Measurements from ENCODE around the gene WASF2. TPM values are rescaled to one million over a fixed set of nuclear protein-coding genes. Genes with fewer than 3 reads are reported as not detected.

The WASF2 gene
- polyA plus RNA-seq, 1 experiment: 62.7 TPM

DNA sequence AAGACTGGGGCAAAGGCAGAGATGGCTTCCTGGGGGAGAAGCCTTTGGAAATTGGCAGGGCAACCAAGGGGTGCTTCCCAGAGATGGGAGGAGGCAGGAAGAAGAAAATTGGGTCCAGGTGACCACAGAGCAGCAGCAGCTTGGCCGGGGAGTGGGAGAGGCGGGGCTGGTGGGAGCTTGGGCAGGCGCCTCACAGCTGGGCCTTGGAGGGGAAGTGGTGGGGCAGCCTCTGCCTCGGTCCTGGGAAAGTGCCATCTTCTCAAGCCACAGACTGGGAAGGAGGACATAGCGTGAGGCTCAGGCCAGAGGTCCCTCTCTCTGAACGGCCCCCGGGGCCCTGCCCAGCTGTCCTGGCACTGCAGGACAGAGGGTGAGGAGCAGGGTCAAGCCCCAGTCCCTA lies 24.0 kb upstream of the WASF2 start:
- ChIA-PET CTCF (no interaction called here), POLR2A (no interaction called here)
- no peak overlapping the region for H3K4me3 ChIP-seq (ENCODE audit: low read depth, low read length)
- no peak for DNase-seq (ENCODE audit: low read depth, low spot score)
- no peak overlapping the region for H3K27ac ChIP-seq (ENCODE audit: low read depth, low read length)
- H3K9me3 ChIP-seq (ENCODE audit: control insufficient read depth, insufficient read depth, low read length): no peaks in the 10 kb centered on the region
- H3K27me3 ChIP-seq (ENCODE audit: control insufficient read depth, insufficient read depth, low read length): no peaks in the 10 kb centered on the region
- TF ChIP-seq, protein P1, sequence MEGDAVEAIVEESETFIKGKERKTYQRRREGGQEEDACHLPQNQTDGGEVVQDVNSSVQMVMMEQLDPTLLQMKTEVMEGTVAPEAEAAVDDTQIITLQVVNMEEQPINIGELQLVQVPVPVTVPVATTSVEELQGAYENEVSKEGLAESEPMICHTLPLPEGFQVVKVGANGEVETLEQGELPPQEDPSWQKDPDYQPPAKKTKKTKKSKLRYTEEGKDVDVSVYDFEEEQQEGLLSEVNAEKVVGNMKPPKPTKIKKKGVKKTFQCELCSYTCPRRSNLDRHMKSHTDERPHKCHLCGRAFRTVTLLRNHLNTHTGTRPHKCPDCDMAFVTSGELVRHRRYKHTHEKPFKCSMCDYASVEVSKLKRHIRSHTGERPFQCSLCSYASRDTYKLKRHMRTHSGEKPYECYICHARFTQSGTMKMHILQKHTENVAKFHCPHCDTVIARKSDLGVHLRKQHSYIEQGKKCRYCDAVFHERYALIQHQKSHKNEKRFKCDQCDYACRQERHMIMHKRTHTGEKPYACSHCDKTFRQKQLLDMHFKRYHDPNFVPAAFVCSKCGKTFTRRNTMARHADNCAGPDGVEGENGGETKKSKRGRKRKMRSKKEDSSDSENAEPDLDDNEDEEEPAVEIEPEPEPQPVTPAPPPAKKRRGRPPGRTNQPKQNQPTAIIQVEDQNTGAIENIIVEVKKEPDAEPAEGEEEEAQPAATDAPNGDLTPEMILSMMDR (IDR thresholded peaks at IDR 0.05; ENCODE audit: low read depth, low read length): no peak

DNA sequence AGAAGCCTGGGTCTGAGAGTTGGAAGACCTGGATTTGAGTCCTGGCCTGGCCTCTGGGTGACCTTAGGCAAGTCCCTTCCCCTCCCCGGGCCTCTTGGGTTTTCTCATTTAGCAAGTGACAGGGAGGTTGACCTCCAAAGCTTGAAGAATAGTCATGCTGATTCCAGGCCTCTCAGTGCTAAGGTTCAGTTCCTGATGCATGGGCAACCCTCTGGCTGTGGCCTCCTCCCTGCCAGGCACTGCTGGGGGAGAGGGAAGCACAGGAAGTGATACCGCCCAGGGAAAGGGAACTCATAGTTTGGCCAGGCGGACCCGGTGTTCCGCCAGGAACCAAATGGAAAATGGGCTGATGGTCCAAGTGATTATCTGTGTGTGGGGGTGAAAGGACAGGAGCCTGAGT lies 23.6 kb upstream of the WASF2 start:
- Histone ChIP-seq H3K9me3 (ENCODE audit: control insufficient read depth, insufficient read depth, low read length) (no peaks in the 10 kb centered on the region), H3K27ac (ENCODE audit: low read depth, low read length) (no peak overlapping the region), H3K4me3 (ENCODE audit: low read depth, low read length) (no peak overlapping the region), H3K27me3 (ENCODE audit: control insufficient read depth, insufficient read depth, low read length) (no peaks in the 10 kb centered on the region)
- no peak for DNase-seq (ENCODE audit: low read depth, low spot score)
- TF ChIP-seq, protein P1 (IDR thresholded peaks at IDR 0.05; ENCODE audit: low read depth, low read length): no peak
- CTCF ChIA-PET: no interaction called here
- POLR2A ChIA-PET: no interaction called here

DNA sequence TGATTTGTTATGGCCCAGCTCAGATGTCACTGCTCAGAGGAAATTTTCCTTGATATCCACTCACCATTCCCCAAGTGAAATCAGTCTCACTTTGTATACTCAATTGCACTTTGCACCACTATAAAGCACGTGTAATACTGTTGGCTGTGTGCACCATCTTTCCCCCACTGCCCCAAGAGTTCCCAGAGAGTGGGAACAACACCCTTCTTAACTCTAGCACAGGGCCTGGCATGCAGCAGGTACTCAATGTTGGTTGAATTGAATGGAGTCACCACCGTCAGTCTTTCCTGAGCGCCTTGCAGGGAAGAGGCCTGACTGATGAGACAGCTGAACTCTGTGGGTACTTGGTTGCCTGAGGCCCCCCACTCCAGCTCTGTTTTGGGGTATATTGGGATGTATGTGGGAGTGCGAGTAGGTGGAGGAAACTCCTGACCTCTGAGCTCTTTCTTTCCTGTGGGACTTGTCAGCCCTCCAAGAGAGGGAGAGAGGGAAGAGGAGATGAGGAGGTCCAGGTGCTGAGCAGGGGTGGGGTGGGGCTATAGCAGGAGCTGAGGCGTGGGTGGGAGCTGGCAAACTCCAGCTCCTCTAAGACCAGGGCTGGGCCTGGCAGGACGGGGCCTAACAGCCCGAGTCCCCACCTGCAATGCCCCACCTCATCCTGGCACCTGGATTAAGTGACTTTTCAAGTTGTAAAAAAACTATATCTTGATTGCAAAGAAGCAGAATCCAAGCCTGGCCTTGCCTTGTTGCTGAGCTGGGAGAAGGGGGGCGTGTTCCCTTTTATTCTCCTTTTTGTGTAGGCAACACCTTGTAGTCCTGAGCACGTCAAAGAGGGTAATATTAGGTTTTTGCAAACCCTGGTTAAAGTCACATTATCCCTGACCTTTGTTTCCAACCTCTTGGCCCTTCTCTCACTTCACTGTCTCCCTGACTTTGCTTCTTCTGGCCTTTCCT lies 19.4 kb upstream of the WASF2 start:
- Histone ChIP-seq H3K4me3 (ENCODE audit: low read depth, low read length) (no peak overlapping the region), H3K27me3 (ENCODE audit: control insufficient read depth, insufficient read depth, low read length) (no peaks in the 10 kb centered on the region), H3K27ac (ENCODE audit: low read depth, low read length) (no peak overlapping the region), H3K9me3 (ENCODE audit: control insufficient read depth, insufficient read depth, low read length) (no peaks in the 10 kb centered on the region)
- POLR2A ChIA-PET: interaction anchor here (0.7 kb wide), 1 partner anchor 168 kb away, joined by 4 read pairs; no protein-coding TSS in a partner anchor
- DNase-seq (ENCODE audit: low read depth, low spot score): no peak
- CTCF ChIA-PET: interaction anchor here (1.0 kb wide), 1 partner anchor 99 kb away, joined by 5 read pairs; no protein-coding TSS in a partner anchor
- TF ChIP-seq, protein P1 (IDR thresholded peaks at IDR 0.05; ENCODE audit: low read depth, low read length): no peak

DNA sequence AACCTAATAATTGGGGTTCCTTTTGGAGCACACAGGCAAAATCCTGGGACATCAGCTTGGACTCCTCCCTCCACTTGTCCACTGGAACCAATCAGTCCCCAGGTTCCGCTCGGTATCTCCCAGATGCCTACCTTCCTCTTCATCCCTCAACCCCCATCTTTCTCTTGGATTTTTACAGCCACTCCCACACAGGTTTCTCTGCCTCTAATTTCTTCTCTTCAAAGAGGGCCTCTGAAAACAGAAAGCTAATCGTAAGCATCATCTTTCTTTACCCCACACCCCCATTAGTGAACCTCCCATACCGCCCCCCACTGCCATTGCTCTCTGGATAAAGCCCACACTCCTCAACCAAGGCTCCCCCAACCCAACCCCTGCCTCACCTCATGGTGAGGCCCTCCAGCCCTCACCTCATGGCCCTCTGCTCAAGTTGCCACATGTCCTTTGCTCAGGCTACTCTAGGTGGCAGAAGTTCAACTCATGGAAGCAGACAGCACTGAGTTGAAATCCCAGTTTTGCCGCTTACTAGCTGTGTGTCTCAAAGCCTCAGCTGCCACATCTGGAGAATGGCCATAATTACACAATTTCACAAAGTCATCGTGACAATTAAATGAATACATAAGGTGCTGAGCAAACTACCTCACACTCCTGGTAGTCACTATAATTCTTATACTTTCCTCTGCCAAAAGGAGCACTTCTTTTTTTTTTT lies 18.1 kb upstream of the WASF2 start:
- H3K27me3 ChIP-seq (ENCODE audit: control insufficient read depth, insufficient read depth, low read length): no peaks in the 10 kb centered on the region
- POLR2A ChIA-PET: no interaction called here
- TF ChIP-seq, protein P1 (IDR thresholded peaks at IDR 0.05; ENCODE audit: low read depth, low read length): no peak; the same call in 1 of the 2 replicates
- DNase-seq (ENCODE audit: low read depth, low spot score): no peak
- CTCF ChIA-PET: interaction anchor here (1.0 kb wide), 1 partner anchor 100 kb away, joined by 5 read pairs; no protein-coding TSS in a partner anchor
- H3K27ac ChIP-seq (ENCODE audit: low read depth, low read length): peak overlapping the region; percentile 21
- no peaks in the 10 kb centered on the region for H3K9me3 ChIP-seq (ENCODE audit: control insufficient read depth, insufficient read depth, low read length)
- no peak overlapping the region for H3K4me3 ChIP-seq (ENCODE audit: low read depth, low read length)

Data from AG04450 (cell line).